ENCODE data around the gene CCDC85C.

GRCh38 chr14:99538733-99539132 is 65.3 kb downstream of the CCDC85C start:
- no peak for TF ChIP-seq NFE2L1 (CRISPR knock-in tag; IDR thresholded peaks at IDR 0.05)
- TF ChIP-seq ATF2 (CRISPR knock-in tag; IDR thresholded peaks at IDR 0.05; ENCODE audit: borderline replicate concordance, low read depth): no peak
- no peak for TF ChIP-seq PRDM15 (CRISPR knock-in tag; IDR thresholded peaks at IDR 0.05)
- no peak for TF ChIP-seq CBFB (CRISPR knock-in tag; IDR thresholded peaks at IDR 0.05; ENCODE audit: low read depth)
- TF ChIP-seq CREB1 (CRISPR knock-in tag; IDR thresholded peaks at IDR 0.05): no peak
- TF ChIP-seq USF2 (CRISPR knock-in tag; IDR thresholded peaks at IDR 0.05): no peak
- no peak for TF ChIP-seq CTCF (IDR thresholded peaks at IDR 0.05)
- no peak for TF ChIP-seq USF1 (CRISPR knock-in tag; IDR thresholded peaks at IDR 0.05)
- no peak for TF ChIP-seq SP1 (CRISPR knock-in tag; conservative IDR thresholded peaks at IDR 0.05)
- TF ChIP-seq ZBTB43 (CRISPR knock-in tag; IDR thresholded peaks at IDR 0.05): no peak
- no peak for TF ChIP-seq NR2C2 (CRISPR knock-in tag; IDR thresholded peaks at IDR 0.05)
- no peak for TF ChIP-seq RORB (CRISPR knock-in tag; IDR thresholded peaks at IDR 0.05)
- no peak for TF ChIP-seq STAT6 (CRISPR knock-in tag; conservative IDR thresholded peaks at IDR 0.05; ENCODE audit: low read depth)
